ENCODE results near the gene APOE. TPM values are rescaled to one million over a fixed set of nuclear protein-coding genes. Genes with fewer than 3 reads are reported as not detected.

Gene APOE
- total and polyA plus RNA-seq, 2 of the 13 experiments (the other 11 are each of a cell fraction or from before 2014, with no cell fraction given), result 1,328 to 1,470 TPM

DNA sequence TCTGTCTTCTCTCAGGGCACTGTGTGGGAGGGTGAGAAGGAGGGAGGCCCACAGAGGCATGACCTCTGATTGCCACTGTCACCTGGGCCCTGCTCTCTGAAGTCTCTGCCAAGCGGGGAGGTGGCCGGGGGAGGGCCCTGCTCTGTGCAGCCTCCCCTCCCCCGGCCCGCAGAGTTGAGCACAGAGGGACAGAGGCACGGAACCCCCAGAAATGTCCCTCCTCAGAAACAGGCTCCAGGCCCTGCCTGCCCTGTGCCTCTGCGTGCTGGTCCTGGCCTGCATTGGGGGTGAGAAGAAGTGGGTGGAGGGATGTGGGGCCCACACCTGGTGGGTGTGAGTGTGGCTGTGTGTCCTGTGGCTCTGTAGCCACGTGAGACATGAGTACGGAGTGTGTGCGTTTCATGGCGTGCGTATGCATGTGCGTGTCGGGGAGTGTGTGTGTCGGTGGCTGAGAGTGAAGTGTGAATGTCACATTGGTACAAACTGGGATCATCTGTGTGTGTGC is 36.5 kb downstream of the APOE start, which contains the start of gene APOC4 (continued):
- TF ChIP-seq, protein P1, sequence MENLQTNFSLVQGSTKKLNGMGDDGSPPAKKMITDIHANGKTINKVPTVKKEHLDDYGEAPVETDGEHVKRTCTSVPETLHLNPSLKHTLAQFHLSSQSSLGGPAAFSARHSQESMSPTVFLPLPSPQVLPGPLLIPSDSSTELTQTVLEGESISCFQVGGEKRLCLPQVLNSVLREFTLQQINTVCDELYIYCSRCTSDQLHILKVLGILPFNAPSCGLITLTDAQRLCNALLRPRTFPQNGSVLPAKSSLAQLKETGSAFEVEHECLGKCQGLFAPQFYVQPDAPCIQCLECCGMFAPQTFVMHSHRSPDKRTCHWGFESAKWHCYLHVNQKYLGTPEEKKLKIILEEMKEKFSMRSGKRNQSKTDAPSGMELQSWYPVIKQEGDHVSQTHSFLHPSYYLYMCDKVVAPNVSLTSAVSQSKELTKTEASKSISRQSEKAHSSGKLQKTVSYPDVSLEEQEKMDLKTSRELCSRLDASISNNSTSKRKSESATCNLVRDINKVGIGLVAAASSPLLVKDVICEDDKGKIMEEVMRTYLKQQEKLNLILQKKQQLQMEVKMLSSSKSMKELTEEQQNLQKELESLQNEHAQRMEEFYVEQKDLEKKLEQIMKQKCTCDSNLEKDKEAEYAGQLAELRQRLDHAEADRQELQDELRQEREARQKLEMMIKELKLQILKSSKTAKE (CRISPR knock-in tag; IDR thresholded peaks at IDR 0.05; ENCODE audit: borderline replicate concordance), result 0 out of 2 replicates have a peak, but pooled peaks have one; percentile 20

DNA sequence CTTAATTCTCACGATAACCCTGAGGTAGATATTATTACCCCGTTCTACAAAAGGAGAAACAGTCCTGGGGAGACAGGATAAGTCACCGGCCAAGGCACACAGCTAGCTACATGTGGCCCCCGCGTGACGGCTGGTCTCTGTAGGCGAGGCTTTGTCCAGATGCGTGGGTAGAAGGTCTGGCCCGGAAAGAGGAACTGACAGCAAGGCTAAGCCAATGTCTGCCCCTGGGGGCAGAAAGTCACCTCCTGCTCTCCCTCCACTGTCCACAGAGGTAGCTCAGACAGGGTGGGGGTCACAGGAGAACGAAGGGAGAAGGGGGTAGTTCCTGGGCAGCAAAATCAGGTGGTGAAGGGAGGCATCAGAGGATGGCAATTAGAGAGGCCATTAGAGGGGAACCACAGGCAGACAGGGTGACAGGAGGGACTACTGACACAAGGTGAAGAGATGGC is 38.2 kb downstream of the APOE start:
- POLR2A ChIA-PET, result interaction anchor here (4.2 to 7.3 kb wide), 2 partner anchors 9 to 19 kb away, joined by 87 to 119 read pairs; no protein-coding TSS in a partner anchor
- DNase-seq (ENCODE audit: low spot score) (no peak), ATAC-seq (peak; percentile 25; the same call in 2 of the 3 replicates), FAIRE-seq (no peak)
- H3K9me3 ChIP-seq (ENCODE audit: low read length), result no peaks in the 10 kb centered on the region
- BruUV-seq (replicated peaks), result no TSS peak
- H3K4me1 ChIP-seq (ENCODE audit: insufficient read depth, low read length), result peaks cover 85% of the 10 kb centered on the region
- no peak overlapping the region for H3K9ac ChIP-seq (ENCODE audit: insufficient read depth, low read depth, low read length)
- H3K79me2 ChIP-seq (ENCODE audit: insufficient read depth, low read length), result peaks cover 25% of the 10 kb centered on the region
- H3K36me3 ChIP-seq (replicated peaks in 1 of 2; ENCODE audit: control insufficient read depth in 1 of 2, insufficient read depth in 2 of 2, low read length in 2 of 2), result peaks cover 4 to 7% of the 10 kb centered on the region in 2 experiments; a peak in 3 of 5 replicates
- WGBS (ENCODE audit: low lambda C conversion rate), result 70% methylated on average over 10 of the region's 10 CpGs
- CTCF ChIA-PET (ENCODE audit: low intra/inter-chr PET ratio, low total read pairs), result no interaction called here
- no peak overlapping the region for H2AFZ ChIP-seq (ENCODE audit: low read length)
- peak overlapping the region; percentile 89 for H3K27ac ChIP-seq (ENCODE audit: extremely low read length, insufficient read depth, low read length)
- intact Hi-C loops (cut with micrococcal nuclease; ENCODE audit: unreplicated experiment) (no loop called here), in situ Hi-C loops (cut with HindIII; ENCODE audit: extremely low pct_ligation_motif_present, low pct_unique_long_range_greater_than_20kb) (no loop called here)
- 0 out of 2 replicates have a peak overlapping the region, but pooled peaks have one; percentile 7 for H3K4me2 ChIP-seq (ENCODE audit: low read depth, low read length)
- no peak overlapping the region for H3K4me3 ChIP-seq (replicated peaks in 1 of 3; ENCODE audit: insufficient read depth in 1 of 3, low read depth in 2 of 3, low read length in 3 of 3)
- no peaks in the 10 kb centered on the region for H4K20me1 ChIP-seq (ENCODE audit: insufficient read depth, low read length)
- no peaks in the 10 kb centered on the region; a peak in 1 of 5 replicates for H3K27me3 ChIP-seq (ENCODE audit: control insufficient read depth in 1 of 2, insufficient read depth in 2 of 2, low read length in 2 of 2)
- TF ChIP-seq PAF1 (CRISPR knock-in tag; IDR thresholded peaks at IDR 0.05), result no peak
- TF ChIP-seq ZNF101 (CRISPR knock-in tag; IDR thresholded peaks at IDR 0.05; ENCODE audit: borderline replicate concordance, low read depth), result no peak
- TF ChIP-seq ZBTB38 (CRISPR knock-in tag; IDR thresholded peaks at IDR 0.05), result peak; percentile 56; the same call in 1 of the 2 replicates
- no peak for TF ChIP-seq ARHGAP35 (CRISPR knock-in tag; IDR thresholded peaks at IDR 0.05; ENCODE audit: borderline replicate concordance)
- TF ChIP-seq ZSCAN22 (CRISPR knock-in tag; IDR thresholded peaks at IDR 0.05), result no peak
- TF ChIP-seq, protein P2, sequence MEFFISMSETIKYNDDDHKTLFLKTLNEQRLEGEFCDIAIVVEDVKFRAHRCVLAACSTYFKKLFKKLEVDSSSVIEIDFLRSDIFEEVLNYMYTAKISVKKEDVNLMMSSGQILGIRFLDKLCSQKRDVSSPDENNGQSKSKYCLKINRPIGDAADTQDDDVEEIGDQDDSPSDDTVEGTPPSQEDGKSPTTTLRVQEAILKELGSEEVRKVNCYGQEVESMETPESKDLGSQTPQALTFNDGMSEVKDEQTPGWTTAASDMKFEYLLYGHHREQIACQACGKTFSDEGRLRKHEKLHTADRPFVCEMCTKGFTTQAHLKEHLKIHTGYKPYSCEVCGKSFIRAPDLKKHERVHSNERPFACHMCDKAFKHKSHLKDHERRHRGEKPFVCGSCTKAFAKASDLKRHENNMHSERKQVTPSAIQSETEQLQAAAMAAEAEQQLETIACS (CRISPR knock-in tag; IDR thresholded peaks at IDR 0.05), result no peak
- TF ChIP-seq, protein P3, sequence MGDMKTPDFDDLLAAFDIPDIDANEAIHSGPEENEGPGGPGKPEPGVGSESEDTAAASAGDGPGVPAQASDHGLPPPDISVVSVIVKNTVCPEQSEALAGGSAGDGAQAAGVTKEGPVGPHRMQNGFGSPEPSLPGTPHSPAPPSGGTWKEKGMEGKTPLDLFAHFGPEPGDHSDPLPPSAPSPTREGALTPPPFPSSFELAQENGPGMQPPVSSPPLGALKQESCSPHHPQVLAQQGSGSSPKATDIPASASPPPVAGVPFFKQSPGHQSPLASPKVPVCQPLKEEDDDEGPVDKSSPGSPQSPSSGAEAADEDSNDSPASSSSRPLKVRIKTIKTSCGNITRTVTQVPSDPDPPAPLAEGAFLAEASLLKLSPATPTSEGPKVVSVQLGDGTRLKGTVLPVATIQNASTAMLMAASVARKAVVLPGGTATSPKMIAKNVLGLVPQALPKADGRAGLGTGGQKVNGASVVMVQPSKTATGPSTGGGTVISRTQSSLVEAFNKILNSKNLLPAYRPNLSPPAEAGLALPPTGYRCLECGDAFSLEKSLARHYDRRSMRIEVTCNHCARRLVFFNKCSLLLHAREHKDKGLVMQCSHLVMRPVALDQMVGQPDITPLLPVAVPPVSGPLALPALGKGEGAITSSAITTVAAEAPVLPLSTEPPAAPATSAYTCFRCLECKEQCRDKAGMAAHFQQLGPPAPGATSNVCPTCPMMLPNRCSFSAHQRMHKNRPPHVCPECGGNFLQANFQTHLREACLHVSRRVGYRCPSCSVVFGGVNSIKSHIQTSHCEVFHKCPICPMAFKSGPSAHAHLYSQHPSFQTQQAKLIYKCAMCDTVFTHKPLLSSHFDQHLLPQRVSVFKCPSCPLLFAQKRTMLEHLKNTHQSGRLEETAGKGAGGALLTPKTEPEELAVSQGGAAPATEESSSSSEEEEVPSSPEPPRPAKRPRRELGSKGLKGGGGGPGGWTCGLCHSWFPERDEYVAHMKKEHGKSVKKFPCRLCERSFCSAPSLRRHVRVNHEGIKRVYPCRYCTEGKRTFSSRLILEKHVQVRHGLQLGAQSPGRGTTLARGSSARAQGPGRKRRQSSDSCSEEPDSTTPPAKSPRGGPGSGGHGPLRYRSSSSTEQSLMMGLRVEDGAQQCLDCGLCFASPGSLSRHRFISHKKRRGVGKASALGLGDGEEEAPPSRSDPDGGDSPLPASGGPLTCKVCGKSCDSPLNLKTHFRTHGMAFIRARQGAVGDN (CRISPR knock-in tag; IDR thresholded peaks at IDR 0.05), result peak; percentile 64
- 0 out of 2 replicates have a peak, but pooled peaks have one; percentile 15 for TF ChIP-seq MED1 (CRISPR knock-in tag; IDR thresholded peaks at IDR 0.05)
- TF ChIP-seq BCL6 (CRISPR knock-in tag; IDR thresholded peaks at IDR 0.05), result no peak
- no peak for TF ChIP-seq ARNT (IDR thresholded peaks at IDR 0.05)
- no peak for TF ChIP-seq ELF1 (CRISPR knock-in tag; IDR thresholded peaks at IDR 0.05)
- TF ChIP-seq, protein P4, sequence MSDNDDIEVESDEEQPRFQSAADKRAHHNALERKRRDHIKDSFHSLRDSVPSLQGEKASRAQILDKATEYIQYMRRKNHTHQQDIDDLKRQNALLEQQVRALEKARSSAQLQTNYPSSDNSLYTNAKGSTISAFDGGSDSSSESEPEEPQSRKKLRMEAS (IDR thresholded peaks at IDR 0.05), result 0 out of 2 replicates have a peak, but pooled peaks have one; percentile 16
- 0 out of 2 replicates have a peak, but pooled peaks have one; percentile 18 for TF ChIP-seq MYC (CRISPR knock-in tag; IDR thresholded peaks at IDR 0.05; ENCODE audit: borderline replicate concordance)

Data from HepG2 (cell line).